MM.1S (cell line): ENCODE results near the gene JAG1.

Experiments used
- DNase-seq: peaks from one replicate; pipeline ENCODE4 v3.0.0-alpha.2; 2015
- H2AFZ ChIP-seq: fragments of 300-600 bp; sonication (generic); 2 replicates; pipeline ENCODE4 v1.6.0; 2016; ENCODE audit warnings: antibody characterized with exemption, low read length
- H3F3A ChIP-seq: fragments of 300-600 bp; sonication (generic); 2 replicates; pipeline ENCODE4 v1.6.1; 2016; ENCODE audit warnings: mild to moderate bottlenecking, antibody characterized with exemption, low read length, moderate library complexity, mixed read lengths; ENCODE audit not compliant: insufficient read depth
- H3K27ac ChIP-seq: fragments of 300-600 bp; sonication (generic); 2 replicates; pipeline ENCODE4 v1.5.1; 2016; ENCODE audit warnings: mild to moderate bottlenecking, low read length
- H3K27me3 ChIP-seq: fragments of 300-600 bp; sonication (generic); replicated peaks from 2 replicates; pipeline ENCODE4 v1.6.0; 2016; ENCODE audit warnings: low read length; ENCODE audit not compliant: insufficient read depth
- H3K36me3 ChIP-seq: fragments of 300-600 bp; sonication (generic); replicated peaks from 2 replicates; pipeline ENCODE4 v1.6.1; 2016; ENCODE audit warnings: mild to moderate bottlenecking, low read length, mixed read lengths; ENCODE audit not compliant: insufficient read depth
- H3K4me1 ChIP-seq: fragments of 300-600 bp; sonication (generic); 2 replicates; pipeline ENCODE4 v1.6.1; 2016; ENCODE audit warnings: low read length, mixed read lengths
- H3K4me2 ChIP-seq: fragments of 300-600 bp; sonication (generic); 2 replicates; pipeline ENCODE4 v1.6.0; 2016; ENCODE audit warnings: low read depth, low read length
- H3K4me3 ChIP-seq: fragments of 300-600 bp; sonication (generic); 2 replicates; pipeline ENCODE4 v1.5.1; 2016; ENCODE audit warnings: low read length, mixed read lengths
- H3K79me2 ChIP-seq: fragments of 300-600 bp; sonication (generic); 2 replicates; pipeline ENCODE4 v1.6.1; 2016; ENCODE audit warnings: mixed run types, low read length, mixed read lengths
- H3K9ac ChIP-seq: fragments of 300-600 bp; sonication (generic); 2 replicates; pipeline ENCODE4 v1.6.1; 2016; ENCODE audit warnings: low read length, mixed read lengths
- H3K9me2 ChIP-seq: fragments of 300-600 bp; sonication (generic); replicated peaks from 2 replicates; pipeline ENCODE4 v1.6.1; 2016; ENCODE audit warnings: mild to moderate bottlenecking, low read length, mixed read lengths; ENCODE audit not compliant: insufficient read depth
- H3K9me3 ChIP-seq: fragments of 300-600 bp; sonication (generic); replicated peaks from 2 replicates; pipeline ENCODE4 v1.6.1; 2016; ENCODE audit warnings: mild to moderate bottlenecking, low read length, mixed read lengths; ENCODE audit not compliant: insufficient read depth
- H4K20me1 ChIP-seq: fragments of 300-600 bp; sonication (generic); 2 replicates; pipeline ENCODE4 v1.6.1; 2016; ENCODE audit warnings: mild to moderate bottlenecking, low read length, moderate library complexity, mixed read lengths; ENCODE audit not compliant: insufficient read depth
- CTCF ChIP-seq: fragments of 300-600 bp; sonication (generic); IDR thresholded peaks from 2 replicates; pipeline ENCODE4 v1.5.1; 2016; ENCODE audit warnings: antibody characterized with exemption, low read length, mixed read lengths
- EZH2 ChIP-seq: fragments of 300-600 bp; sonication (generic); optimal IDR thresholded peaks from 2 replicates; pipeline ENCODE3; 2017; ENCODE audit warnings: low read depth, mild to moderate bottlenecking, antibody characterized with exemption, low read length, mixed read lengths
- EZH2phosphoT487 ChIP-seq: fragments of 300-600 bp; sonication (generic); IDR thresholded peaks from 2 replicates; pipeline ENCODE4 v1.6.1; 2018; ENCODE audit warnings: antibody characterized with exemption, low read length

JAG1 gene

GRCh38 chr20:10634211-10634610 is 39.6 kb downstream of the JAG1 start:
- no peak overlapping the region for H3K4me2 ChIP-seq
- no peaks in the 10 kb centered on the region for H3K27me3 ChIP-seq
- no peaks in the 10 kb centered on the region for H3K9me3 ChIP-seq
- no peaks in the 10 kb centered on the region for H3K9me2 ChIP-seq
- no peak overlapping the region for H3K4me3 ChIP-seq
- no peaks in the 10 kb centered on the region for H4K20me1 ChIP-seq
- H3K9ac ChIP-seq: no peak overlapping the region
- no peak for DNase-seq
- TF ChIP-seq CTCF (no peak), EZH2phosphoT487 (no peak), EZH2 (no peak)
- no peaks in the 10 kb centered on the region for H3K79me2 ChIP-seq
- no peak overlapping the region for H3K27ac ChIP-seq
- no peaks in the 10 kb centered on the region for H3K4me1 ChIP-seq
- no peaks in the 10 kb centered on the region for H3F3A ChIP-seq
- no peaks in the 10 kb centered on the region for H3K36me3 ChIP-seq
- H2AFZ ChIP-seq: no peak overlapping the region

DNA sequence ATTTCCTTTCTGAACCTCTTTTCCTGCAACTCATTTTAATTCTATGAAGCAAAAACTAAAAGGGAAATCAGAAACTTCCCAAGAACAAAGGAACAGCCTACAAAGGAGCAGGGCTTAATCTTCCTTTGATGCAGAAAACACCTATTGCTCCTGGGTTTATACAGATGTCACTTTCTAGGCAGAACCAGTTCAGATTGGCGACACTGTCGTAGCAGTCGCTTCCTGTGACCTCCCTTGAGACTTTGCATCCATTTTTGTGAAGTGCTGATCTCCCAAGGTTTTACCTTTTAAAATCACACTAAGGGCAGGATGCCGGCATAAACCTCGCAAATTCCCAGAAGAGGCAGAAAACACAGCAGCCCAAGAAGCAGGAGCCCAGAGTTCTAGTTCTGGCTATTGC is 40.1 kb downstream of the JAG1 start:
- no peaks in the 10 kb centered on the region for H3K79me2 ChIP-seq
- no peaks in the 10 kb centered on the region for H4K20me1 ChIP-seq
- no peaks in the 10 kb centered on the region for H3F3A ChIP-seq
- H3K4me2 ChIP-seq: no peak overlapping the region
- no peak for DNase-seq
- no peaks in the 10 kb centered on the region for H3K27me3 ChIP-seq
- no peak for TF ChIP-seq EZH2
- no peaks in the 10 kb centered on the region for H3K9me3 ChIP-seq
- H3K27ac ChIP-seq: no peak overlapping the region
- H3K9ac ChIP-seq: no peak overlapping the region
- no peaks in the 10 kb centered on the region for H3K36me3 ChIP-seq
- no peaks in the 10 kb centered on the region for H3K9me2 ChIP-seq
- H3K4me1 ChIP-seq: no peaks in the 10 kb centered on the region
- H3K4me3 ChIP-seq: no peak overlapping the region
- no peak overlapping the region for H2AFZ ChIP-seq

GRCh38 chr20:10632721-10633509 is 40.9 kb downstream of the JAG1 start:
- Histone ChIP-seq H3K36me3 (no peaks in the 10 kb centered on the region), H3K9me2 (no peaks in the 10 kb centered on the region)
- TF ChIP-seq EZH2 (no peak), EZH2phosphoT487 (no peak), CTCF (no peak)

DNA sequence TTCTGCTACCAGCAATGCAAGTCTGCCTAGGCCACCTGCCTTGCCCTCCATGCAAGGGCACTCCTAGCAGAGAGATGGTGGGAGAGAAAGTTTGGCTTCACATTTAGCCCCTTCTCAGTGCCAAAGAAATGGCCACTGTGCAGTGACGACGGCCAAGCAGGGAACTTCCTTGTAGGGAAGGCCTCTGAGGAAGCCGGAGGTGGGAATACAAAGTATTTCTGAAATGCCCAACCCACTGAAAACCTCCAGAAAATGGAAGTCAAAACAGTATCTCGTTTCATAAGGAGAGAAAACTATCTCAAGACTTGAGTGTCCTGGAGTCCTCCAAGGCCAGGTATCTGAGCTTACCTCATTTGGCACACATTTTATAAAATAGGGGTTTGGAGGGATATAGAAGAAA is 42.7 kb downstream of the JAG1 start:
- TF ChIP-seq CTCF (no peak), EZH2phosphoT487 (no peak), EZH2 (no peak)

More at GRCh38 chr20:10632721-10633509, 40.9 kb downstream of the JAG1 start:
- no peak overlapping the region for H3K9ac ChIP-seq
- no peak for DNase-seq
- H3K4me2 ChIP-seq: no peak overlapping the region
- H3K27ac ChIP-seq: no peak overlapping the region
- H3K9me3 ChIP-seq: no peaks in the 10 kb centered on the region
- H4K20me1 ChIP-seq: no peaks in the 10 kb centered on the region
- no peaks in the 10 kb centered on the region for H3F3A ChIP-seq
- H3K79me2 ChIP-seq: no peaks in the 10 kb centered on the region
- no peak overlapping the region for H2AFZ ChIP-seq
- H3K27me3 ChIP-seq: no peaks in the 10 kb centered on the region
- H3K4me1 ChIP-seq: no peaks in the 10 kb centered on the region
- H3K4me3 ChIP-seq: no peak overlapping the region

More for the DNA sequence above, 42.7 kb downstream of the JAG1 start:
- H3K27me3 ChIP-seq: no peaks in the 10 kb centered on the region
- H3K9me3 ChIP-seq: no peaks in the 10 kb centered on the region
- H3K79me2 ChIP-seq: no peaks in the 10 kb centered on the region
- H2AFZ ChIP-seq: no peak overlapping the region
- H3K4me1 ChIP-seq: no peaks in the 10 kb centered on the region
- no peaks in the 10 kb centered on the region for H3F3A ChIP-seq
- H3K36me3 ChIP-seq: no peaks in the 10 kb centered on the region
- no peak overlapping the region for H3K9ac ChIP-seq
- no peak for DNase-seq
- H3K4me2 ChIP-seq: no peak overlapping the region
- H4K20me1 ChIP-seq: no peaks in the 10 kb centered on the region
- no peaks in the 10 kb centered on the region for H3K9me2 ChIP-seq
- H3K4me3 ChIP-seq: no peak overlapping the region
- H3K27ac ChIP-seq: no peak overlapping the region
